GM18858 (cell line): Measurements from ENCODE around the gene KLHL6.
"Not testable (repeated sequence)": the region's sequence is repeated elsewhere in the genome, so short reads cannot be mapped to it uniquely, and the experiment has no call there.

Experiments
- ATAC-seq: cut with Tn5 transposase; IDR thresholded peaks from one replicate; pipeline ENCODE4 v1.9.1; 2021; ENCODE audit not compliant: unreplicated experiment

KLHL6 gene

DNA sequence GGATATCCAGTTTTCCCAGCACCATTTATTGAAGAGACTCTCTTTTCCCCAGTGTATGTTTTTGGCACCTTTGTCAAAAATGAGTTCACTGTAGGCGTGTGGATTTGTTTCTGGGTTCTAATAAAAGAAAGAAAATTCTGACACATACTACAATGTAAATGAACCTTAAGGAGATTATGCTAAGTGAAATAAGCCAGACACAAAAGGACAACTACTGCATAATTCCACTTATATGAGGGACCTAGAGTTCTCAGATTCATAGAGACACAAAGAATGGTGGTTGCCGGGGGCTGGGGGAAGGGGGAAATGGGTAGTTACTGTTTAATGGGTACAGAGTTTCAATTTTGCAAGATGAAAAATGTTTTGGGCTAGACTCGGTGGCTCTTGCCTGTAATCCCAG lies 14.7 kb upstream of the KLHL6 start:
- not testable (repeated sequence) for ATAC-seq

DNA sequence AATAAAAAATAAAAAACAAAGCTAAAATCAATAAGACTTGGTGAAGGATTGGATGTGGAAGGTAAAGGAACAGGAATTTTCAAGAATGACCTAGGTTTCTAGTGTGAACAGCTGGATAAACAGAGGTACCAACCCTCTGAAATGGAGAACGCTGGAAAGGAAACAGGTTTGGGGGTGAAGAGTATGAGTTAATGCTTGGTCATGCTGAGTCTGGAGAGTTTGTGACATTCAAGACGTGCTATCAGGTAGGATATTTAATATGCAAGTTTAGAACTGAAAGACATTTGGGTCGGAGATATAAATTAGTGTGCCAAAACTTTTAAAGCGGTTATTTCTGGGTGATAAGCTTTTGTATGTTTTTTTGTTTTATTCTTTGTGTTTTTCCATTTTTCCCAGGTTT lies 11.4 kb upstream of the KLHL6 start:
- ATAC-seq, result no peak

DNA sequence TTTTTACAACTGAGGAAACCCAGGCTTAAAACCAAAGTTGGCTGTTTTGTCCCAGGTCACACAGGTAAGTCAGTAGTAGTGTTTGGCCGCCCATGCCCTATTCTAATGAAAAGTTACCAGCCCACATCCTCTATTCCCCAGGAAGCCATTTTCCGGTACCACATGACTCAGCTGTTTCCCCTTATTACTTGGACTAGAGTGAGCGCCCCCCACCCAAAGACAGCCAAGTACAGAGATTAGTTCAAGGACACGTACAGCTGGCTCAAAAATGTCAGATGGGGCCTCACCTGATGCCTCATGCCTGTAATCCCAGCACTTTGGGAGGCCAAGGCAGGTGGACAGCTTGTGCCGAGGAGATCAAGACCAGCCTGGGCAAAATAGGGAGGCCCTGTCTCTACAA lies 8.5 kb upstream of the KLHL6 start:
- ATAC-seq, result no peak

DNA sequence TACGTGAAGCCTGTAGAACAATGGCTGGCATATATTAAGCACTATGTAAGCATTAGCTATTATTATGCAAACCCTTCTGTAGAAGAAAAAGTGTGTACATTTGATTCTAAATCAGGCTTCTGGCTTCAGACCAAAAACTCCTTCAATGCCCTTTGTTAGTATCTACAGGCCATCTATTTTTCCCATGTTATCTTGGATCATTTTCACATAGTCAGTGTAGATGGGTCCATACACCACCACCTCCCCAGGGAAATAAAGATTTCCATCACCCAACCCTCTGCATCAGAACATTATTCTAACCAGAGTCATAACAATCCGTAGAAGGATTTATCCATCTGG lies 8.0 kb upstream of the KLHL6 start:
- no peak for ATAC-seq

DNA sequence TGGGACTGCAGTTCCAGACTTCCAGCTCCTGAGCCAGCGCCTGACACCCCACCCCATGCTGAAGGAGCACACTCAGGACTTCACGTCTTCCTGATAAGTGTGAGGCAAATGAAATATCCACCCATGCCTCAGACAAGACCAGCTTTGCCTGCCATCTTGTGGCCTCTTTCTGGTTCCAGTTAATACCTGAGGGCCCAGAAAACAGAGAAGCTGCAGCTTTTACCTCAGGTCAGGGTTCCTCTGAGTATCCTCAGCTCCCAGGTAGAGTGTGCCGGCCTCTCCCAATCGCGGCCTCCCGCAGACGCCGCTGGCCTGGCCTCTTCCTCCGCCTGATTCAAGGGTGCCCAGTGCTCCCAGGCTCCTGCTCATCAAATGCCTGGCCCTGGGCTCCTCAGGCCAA lies 5.1 kb upstream of the KLHL6 start:
- no peak for ATAC-seq

DNA sequence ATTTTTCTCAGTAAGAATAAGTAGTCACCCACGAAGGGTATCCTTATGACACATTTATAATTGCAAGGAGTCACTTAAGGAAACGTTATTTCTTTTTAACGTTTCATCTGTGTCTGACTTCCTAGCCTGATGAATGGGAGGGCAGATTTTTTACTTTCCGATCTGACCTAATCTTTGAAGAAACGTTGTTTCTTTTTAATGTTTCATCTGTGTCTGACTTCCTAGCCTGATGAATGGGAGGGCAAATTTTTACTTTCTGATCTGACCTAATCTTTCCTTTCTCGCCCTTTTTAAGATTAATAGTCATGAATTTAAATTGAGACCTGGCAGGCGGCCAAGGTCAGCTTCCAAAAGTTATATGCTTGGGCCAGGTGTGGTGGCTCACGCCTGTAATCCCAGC lies 3.0 kb upstream of the KLHL6 start:
- no peak for ATAC-seq

DNA sequence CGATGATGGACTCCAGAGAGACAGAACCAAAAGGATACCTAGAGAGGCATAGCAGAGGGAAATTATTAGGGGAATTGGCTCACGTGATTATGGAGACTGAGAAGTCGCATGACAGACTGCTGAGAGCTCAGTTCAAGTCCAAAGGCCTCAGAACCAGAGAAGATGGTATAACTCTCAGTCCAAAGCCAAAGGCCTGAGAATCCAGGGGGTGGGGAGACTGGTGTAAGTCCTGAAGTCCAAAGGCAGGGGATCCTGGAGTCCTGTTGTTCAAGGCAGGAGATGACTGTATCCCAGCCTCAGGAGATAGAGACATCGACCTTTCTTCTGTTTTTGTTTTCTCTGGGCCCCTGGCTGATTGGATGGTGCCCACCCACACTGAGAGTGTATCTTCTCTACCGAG lies 1.2 kb upstream of the KLHL6 start:
- ATAC-seq, result no peak

DNA sequence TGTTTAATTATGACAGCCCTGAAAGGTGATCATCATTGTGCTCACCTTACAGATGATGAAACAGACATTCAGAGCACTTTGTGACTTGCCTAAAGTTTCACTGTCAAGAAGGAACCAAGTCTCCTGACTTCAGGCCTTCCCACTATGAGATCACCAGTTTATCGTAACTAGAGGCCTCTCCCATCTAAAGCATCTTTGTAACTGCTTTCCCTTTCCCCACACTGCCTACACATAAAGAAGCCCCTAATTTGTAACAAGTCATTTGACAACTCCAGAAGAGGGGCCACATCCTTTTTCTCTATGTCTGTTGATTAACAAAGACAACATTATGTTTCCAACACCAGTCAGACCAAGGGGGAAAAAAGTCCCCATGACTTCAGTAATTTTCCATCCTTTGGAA lies 1.1 kb downstream of the KLHL6 start:
- ATAC-seq, result no peak

DNA sequence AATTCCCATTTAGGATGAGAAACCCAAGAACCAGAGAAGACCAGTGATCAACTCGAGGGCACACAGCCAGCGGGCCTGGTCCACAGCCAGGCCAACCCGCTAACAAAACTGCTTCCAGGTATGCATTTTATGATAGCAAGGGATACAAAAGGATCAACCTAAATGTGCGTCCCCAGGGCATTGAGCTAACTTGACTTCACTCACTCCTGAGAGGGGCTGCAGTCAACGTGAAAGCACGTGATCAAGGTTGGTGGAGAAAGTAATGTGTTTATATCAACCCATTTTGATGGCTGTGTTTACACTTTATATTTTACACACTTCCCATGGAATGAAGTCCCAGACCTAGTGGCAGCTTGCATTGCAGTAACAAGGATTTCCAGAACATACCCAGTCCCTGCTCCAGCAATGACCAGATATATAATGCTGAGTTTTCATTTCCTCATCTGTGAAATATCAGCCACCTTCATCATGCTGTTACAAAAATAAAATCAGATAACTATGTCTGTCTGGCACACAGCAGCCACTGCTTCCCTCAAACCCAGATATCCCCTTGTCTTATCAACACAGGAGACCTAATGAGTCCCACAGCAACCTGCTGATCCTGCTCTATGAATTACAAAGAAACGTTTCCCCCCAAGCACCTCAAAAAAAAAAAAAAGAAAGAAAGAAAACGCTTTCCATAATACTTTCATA lies 2.0 kb downstream of the KLHL6 start:
- no peak for ATAC-seq

DNA sequence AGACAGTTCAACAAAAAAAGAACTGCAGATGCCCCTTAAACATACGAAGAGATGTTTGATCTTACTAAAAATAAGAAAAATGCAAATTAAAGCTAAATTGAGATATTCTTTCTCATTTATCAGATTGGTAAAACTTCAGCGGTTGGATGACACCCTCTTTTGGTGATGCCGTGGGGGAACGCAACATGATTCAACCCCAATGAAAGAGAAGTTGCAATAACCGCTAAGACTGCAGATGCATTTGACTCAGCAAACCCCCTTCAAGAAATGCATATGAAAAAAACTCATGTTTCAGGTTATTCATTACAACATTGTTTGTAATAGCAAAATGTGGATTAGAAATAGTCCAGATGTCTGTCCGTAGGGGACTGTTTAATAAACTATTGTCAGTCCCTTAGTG lies 3.6 kb downstream of the KLHL6 start:
- ATAC-seq, result no peak

DNA sequence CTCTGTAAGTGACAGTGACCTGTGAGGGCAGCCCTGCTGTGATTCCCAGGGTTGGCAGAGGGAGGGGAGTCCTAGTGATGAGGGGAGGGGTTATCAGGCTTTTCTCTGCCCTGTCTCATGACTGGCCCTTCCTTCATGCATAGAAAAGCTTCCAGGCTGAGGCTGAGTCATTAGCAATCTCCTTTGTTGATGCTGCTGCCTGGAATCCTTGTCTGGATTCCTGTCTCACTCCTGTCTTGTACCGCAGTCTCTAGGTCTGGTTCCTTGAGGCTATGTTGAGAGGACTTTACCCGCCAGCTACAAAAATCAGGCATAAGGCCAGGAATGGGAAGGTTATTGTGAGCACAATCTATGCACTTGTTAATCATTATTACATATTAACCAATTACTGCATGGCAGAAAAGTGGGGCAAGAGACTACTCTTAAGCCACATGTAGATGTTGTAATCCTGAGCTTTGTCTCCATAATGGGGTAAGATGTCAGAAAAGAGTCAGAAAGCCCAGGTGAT lies 7.2 kb downstream of the KLHL6 start:
- no peak for ATAC-seq

DNA sequence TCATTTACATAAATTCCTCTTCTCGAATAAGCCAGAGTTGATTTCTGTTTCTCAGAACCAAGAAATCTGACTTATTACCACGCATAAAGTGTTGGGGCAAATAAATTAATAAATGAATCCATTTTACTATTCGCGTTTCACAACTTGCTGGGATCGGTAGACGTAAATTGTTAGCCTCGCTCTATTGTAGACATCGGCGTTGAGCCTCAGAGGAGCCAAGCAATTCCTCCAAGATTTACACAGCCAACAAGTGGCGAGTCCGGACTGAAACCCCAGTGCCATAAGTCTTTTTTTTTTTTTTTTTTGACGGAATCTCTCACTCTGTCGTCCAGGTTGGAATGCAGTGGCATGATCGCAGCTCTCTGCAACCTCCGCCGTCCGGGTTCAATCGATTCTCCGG lies 8.9 kb downstream of the KLHL6 start:
- ATAC-seq, result no peak

DNA sequence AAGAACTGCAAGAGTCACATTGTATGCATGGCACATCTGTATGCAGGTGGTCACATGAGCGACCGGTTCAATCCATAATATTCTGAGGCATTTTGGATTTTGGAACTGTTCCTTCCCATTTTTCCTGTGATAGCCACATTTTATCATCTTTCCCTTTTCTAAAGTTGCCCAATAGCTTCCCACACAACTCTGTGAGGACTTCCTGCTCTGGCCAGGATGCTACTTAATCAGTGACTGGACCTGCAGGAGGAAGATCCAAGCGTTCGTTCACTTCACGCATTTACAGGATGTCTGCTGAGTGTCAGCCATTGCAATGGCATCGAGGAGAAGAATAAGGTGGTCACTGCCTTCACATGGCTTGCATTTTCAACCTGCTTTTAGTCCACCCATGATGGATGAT lies 9.8 kb downstream of the KLHL6 start:
- ATAC-seq, result no peak

DNA sequence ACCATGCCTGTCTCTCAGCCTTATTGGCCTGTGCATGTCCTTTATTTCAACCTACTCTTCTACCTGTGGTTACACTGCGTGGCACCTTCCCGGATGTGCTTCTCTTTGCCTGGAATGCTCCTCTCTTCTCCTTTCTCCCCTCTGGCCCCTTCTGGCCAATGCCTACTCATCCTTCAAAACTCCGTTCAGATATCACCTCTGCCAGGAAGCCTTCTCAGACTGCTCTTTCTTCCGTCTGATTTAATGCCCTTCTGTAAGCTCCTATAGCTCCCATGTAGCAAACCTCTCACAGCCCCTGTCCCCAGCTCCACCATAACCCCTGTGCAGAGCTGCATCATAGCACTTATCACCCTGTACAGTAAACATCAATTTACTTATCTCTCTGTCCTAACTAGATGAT lies 13.2 kb downstream of the KLHL6 start:
- ATAC-seq, result no peak

DNA sequence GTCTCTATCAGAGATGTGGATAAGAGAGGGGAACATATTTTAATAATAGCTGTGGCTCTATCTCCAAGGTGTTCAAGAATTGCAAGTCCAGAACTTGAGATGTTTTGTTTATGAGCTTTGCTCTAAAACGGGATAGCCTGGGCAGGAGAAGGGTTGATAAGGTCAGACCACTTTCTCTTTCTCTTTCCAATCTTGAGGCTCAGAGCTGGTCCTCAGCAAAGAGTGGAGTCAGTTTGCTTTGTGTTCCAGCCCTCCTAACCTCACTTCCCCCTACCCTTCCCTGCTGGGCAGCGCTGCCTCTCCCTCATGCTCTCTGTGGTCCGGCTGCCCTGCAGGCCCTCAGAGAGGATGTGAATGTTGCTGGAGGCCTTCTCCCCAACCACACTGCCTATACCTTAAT lies 13.8 kb downstream of the KLHL6 start:
- ATAC-seq, result no peak

DNA sequence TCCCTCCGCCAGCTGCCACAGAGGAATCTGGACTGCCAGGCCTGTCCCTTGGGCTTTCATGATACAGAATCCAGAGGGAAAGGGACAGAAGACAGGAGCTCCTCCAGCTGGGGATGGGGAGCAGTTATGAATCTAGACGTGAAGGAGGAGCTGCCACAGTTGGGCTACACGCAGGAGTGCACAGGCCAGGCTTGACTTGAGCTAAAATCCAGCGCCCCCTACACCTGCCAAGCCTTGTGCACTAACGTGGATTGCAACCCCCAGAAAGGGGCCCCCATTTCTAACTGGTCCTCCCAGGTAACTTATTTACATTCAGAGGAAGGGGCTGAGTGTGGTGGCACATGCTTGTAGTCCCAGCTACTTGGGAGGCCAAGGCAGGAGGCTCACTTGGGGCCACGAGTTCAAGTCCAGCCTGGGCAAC lies 14.3 kb downstream of the KLHL6 start:
- ATAC-seq, result no peak

DNA sequence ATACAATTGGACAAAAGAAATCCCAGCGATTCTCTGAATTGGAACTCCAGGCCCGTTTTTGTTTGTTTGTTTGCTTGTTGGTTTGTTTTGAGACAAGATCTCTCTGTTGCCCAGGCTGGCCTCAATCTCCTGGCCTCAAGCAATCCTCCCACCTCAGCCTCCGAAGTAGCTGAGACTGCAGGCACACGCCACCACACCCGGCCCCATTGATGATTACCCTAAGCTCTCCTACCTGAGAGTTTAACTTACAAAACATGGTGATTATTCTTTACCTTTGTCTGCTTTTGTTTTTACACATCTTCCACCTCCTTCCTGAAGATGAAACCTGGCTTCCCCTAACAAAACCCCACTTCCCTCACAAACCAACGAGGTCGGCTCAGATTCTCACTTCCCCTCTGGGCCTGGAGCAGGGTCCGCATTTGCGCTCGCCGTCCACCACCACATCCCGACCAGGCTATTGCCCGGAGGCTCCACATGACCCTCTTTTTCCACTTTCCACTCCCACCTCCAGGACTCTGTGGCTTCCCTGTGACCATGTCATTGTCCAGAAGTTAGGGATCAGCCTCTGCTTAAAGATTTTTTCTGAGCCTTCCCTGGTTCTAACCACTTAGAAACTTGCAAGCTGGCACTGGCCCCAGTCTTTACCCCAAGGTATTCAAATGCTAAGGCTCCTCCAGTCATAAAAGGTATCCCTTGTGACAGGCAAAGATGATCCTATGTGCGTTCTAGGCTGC lies 14.8 kb downstream of the KLHL6 start:
- ATAC-seq, result no peak

DNA sequence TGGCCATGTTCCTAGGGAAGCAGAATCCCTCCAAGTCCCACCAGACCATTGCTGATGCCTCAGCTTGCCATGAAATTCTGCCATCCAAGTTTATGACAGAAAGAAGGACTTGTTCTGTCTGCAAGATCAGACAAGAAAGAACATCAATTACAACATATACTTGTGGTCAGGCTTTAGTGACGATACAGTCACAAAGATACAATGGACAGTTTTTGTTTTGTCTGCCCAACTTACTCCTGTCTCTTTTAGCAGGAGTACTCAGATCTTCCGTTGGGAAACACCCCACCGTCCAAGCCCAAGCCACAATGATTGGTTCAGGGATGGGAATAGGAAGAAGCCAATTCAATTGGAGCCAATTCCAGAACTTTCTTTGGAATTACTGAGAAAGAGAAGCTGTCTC lies 15.7 kb downstream of the KLHL6 start:
- ATAC-seq, result no peak

DNA sequence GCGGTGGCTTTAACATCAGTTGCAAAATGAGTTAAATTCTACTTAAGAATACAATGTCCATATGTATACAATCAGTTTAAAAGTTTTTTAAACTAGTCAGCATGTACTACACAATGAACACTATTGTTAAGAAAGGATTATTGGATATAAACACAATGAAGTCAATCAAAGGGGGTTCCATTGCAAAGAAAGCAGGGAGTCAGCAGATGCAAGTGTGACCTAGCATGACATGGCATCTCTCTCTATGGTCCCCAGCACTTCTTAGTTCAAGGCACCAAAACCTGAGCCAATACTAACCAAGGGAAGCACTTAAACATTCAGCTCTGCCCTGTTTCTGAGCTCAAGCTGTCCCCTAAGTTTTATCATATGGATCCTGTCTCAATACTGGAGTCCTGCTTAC lies 17.0 kb downstream of the KLHL6 start:
- ATAC-seq, result no peak

DNA sequence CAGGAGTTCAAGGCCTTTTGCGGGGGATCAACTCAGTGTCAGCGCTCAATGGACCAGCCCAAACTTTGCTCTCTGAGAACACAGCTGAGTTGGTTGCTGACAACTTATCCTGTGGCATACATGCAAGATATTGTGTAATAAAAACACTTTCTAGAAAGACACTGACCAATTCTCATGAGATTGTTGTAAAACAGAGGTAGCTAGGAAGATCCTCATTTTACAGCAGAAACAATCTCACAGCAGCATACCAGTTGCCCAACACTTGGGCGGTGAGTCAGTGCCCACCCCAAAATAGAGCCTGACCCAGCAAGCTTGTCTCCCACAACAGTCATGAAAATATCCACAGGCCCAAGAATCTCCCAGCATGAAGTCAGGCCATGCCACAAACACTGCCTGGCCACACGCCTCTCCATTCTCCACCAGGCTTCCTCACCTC lies 18.2 kb downstream of the KLHL6 start:
- no peak for ATAC-seq

DNA sequence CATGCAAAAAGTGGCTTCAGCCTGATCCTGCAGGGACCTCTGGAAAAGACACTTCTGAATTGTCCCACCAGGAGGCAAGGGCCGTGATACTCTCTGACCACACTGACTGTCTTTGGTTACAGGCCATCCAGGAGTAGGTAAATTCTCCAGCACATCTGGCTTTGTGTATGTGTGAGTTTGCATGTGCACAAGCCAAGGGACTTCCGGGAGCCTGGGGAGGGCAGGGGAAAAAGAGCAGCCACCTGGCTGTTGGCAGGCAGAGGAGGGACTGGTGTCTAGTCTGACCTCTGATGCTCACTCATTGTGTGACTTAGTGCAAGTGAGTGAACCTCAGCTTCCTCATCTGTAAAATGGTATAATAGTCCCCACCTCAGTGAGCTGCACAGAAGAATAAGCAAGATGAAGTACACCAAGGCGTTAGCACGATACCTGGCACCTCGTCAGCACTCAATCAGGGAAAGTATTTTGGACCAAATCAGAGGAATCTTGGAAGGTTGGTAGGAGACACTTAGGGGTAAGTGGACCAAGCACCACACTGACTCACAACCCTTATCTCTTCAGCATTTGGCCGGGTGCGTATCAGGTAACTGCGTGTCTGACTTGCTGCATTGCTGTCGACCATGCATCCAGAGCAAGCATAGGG lies 19.1 kb downstream of the KLHL6 start:
- peak; percentile 52 for ATAC-seq

DNA sequence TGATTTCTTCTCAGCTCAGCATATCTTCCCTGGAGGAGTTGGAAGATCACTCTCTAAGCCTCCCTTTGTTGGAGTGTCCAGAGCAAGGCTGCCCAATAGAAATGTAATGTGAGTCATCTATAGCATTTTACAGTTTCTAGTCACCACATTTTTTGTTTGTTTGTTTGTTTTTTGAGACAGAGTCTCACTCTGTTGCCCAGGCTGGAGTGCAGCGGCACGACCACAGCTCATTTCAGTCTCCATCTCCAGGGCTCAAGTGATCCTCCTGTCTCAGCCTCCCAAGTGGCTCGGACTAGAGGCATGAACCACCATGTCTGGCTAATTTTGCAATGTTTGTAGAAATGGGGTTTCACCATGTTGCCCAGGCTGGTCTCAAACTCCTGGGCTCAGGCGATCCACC lies 21.3 kb downstream of the KLHL6 start:
- ATAC-seq, result no peak
